Spleen (tissue), 11 donors: Measurements from ENCODE around the gene CA12. TPM values are rescaled to one million over a fixed set of nuclear protein-coding genes. Genes with fewer than 3 reads are reported as not detected.
A peak's percentile ranks its signal among the peaks of the same experiment; 100 is the strongest.

Source experiments
- DNase-seq: peaks from one replicate; pipeline ENCODE4 v3.0.0-alpha.2; 2020
- H3K27ac ChIP-seq, 8 donors: fragments of 200-600 bp; sonication (generic) in 7 of 8; 1 replicate in 4 of 8; 2 replicates in 4 of 8; pipeline versions ENCODE4 v1.5.0 to v1.8.0; 2016 to 2021; ENCODE audit warnings: inconsistent platforms in 4 of 8, mild to moderate bottlenecking in 4 of 8, moderate library complexity in 1 of 8
- H3K27me3 ChIP-seq, 7 donors: fragments of 200-600 bp; sonication (generic) in 6 of 7; replicated peaks in 1 of 7; 1 replicate in 4 of 7; 2 replicates in 3 of 7; pipeline versions ENCODE4 v1.5.0 to v1.8.0; 2016 to 2021; ENCODE audit warnings: inconsistent platforms in 3 of 7, mild to moderate bottlenecking in 1 of 7
- H3K36me3 ChIP-seq, 6 donors: fragments of 200-600 bp; sonication (generic) in 5 of 6; 1 replicate in 4 of 6; 2 replicates in 2 of 6; pipeline versions ENCODE4 v1.5.0 to v1.8.0; 2016 to 2021; ENCODE audit warnings: inconsistent platforms in 2 of 6
- H3K4me1 ChIP-seq, 6 donors: fragments of 200-600 bp; sonication (generic) in 5 of 6; 1 replicate in 3 of 6; 2 replicates in 3 of 6; pipeline versions ENCODE4 v1.5.0 to v1.8.0; 2016 to 2021; ENCODE audit warnings: inconsistent platforms in 3 of 6
- H3K4me3 ChIP-seq, 8 donors: fragments of 200-600 bp; sonication (generic) in 7 of 8; 1 replicate in 4 of 8; 2 replicates in 4 of 8; pipeline versions ENCODE4 v1.5.0 to v1.8.0; 2016 to 2021; ENCODE audit warnings: inconsistent platforms in 4 of 8, mild to moderate bottlenecking in 4 of 8, moderate library complexity in 2 of 8
- H3K9me3 ChIP-seq, 8 donors: fragments of 200-600 bp; sonication (generic) in 7 of 8; 1 replicate in 4 of 8; 2 replicates in 4 of 8; pipeline versions ENCODE4 v1.5.0 to v1.8.0; 2016 to 2021; ENCODE audit warnings: inconsistent platforms in 4 of 8
- CTCF ChIP-seq, 11 experiments: fragments of 200-600 bp in 7 of 11; fragments of 450-650 bp in 4 of 11; sonication (generic) in 4 of 11; IDR thresholded peaks in 8 of 11; conservative IDR thresholded peaks in 3 of 11; 1 replicate in 7 of 11; 2 replicates in 4 of 11; pipeline versions ENCODE4 v1.4.0 to v1.8.0; 2016 to 2021; ENCODE audit warnings: antibody characterized with exemption in 11 of 11, inconsistent platforms in 4 of 11, mild to moderate bottlenecking in 1 of 11
- POLR2A ChIP-seq, 3 donors: fragments of 450-650 bp; IDR thresholded peaks; one replicate each; pipeline ENCODE4 v1.5.1; 2017; ENCODE audit warnings: antibody characterized with exemption in 3 of 3, mild to moderate bottlenecking in 1 of 3
- POLR2AphosphoS5 ChIP-seq, 3 donors: sonication (generic); formaldehyde crosslinking; IDR thresholded peaks; one replicate each; pipeline ENCODE4 v1.5.1; 2017; ENCODE audit warnings: antibody characterized with exemption in 3 of 3
- WGBS, 5 donors: extraction: QIAGEN DNeasy Blood & Tissue Kit in 3 of 5; methylation state at CpG; one replicate each; pipeline versions ENCODE4 v1.1.5 to v1.1.7; 2013 to 2018; 5-methylcytosine and 5-hydroxymethylcytosine counted together
- intact Hi-C: fragments of 100-400 bp; cut with DNase I; formaldehyde crosslinking; loops from one replicate; pipeline ENCODE4 v1.15.0; 2023; ENCODE audit warnings: low total_unique reads
- polyA plus RNA-seq, 3 donors: library from polyadenylated mRNA; stranded (reverse); fragments of 200-250 nt; gene quantifications; one replicate each; pipeline ENCODE4 v1.2.1, GENCODE V29; 2013
- total RNA-seq, 7 donors: library from RNA; depleted of rRNA in 3 of 7; stranded (reverse); fragments of >200 nt in 3 of 7; fragmentation: NEBNext Ultra II Directional in 4 of 7; extraction: Animal tissue kit (Norgen Biotek cat#: 25700) in 4 of 7; gene quantifications; one replicate each; pipeline versions ENCODE4 v1.1.0 to v1.2.1, GENCODE V29; 2016 to 2021
- donor health status: healthy with polysubstance abuse.
- donor health status: DM: no; HTN: no; CAD: no; lungs with moderate emphysema.
- donor health status: DM: no; HTN: no; CAD: no.
- donor health status: Bipolar disorder and iron deficiency.
- donor health status: healthy.
- donor health status: DM: no; HTN: no; CAD: no.
- donor health status: DM: yes; HTN: yes; CAD: no.

CA12 gene
- total and polyA plus RNA-seq, 10 donors = 0.02 to 3.3 (median 0.42) TPM

GRCh38 chr15:63291507-63291906, 90.1 kb downstream of the CA12 start:
- H3K4me1 ChIP-seq = peaks cover 0 to 94% (median 38%) of the 10 kb centered on the region in 6 donors
- intact Hi-C loops = no loop called here
- no peaks in the 10 kb centered on the region for H3K27me3 ChIP-seq
- H3K36me3 ChIP-seq = peaks cover 0 to 53% (median 8%) of the 10 kb centered on the region in 6 donors
- H3K9me3 ChIP-seq = no peaks in the 10 kb centered on the region
- H3K27ac ChIP-seq = peak overlapping the region in 7 of 8 donors; percentile 39 to 66 (median 56)
- H3K4me3 ChIP-seq = no peak overlapping the region
- no peak for TF ChIP-seq CTCF (IDR thresholded peaks at IDR 0.05 in 8 of 11, conservative IDR thresholded peaks at IDR 0.05 in 3 of 11)
- TF ChIP-seq POLR2A (IDR thresholded peaks at IDR 0.05) = no peak
- no peak for TF ChIP-seq POLR2AphosphoS5 (IDR thresholded peaks at IDR 0.05)
- no peak for DNase-seq

DNA sequence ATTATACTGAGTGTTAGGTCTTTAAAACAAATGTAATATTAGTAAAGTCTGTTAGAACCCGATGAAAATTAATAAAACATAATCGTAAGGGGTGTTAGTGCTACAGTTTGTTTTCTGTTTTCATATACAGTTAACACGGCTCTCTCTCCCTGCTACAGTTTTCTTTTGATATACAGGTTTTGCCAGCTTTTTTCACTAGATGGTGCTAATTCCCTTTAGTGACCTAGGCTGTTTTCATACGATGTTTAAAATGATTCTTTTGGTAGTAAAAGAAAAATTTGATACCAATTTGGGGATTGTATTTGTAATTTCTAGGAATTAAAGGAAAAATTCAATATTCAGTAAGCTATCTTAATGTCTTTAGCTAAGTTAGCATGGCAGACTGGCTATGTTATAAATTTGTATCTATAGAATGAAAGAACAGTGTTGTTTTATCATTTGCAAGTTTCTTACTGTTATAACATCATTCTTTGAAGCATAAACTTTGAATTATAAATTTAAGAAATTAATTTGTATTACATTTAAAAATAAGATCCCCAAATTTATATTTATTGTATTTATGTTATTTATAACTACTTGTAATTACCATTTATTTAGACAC, 92.8 kb downstream of the CA12 start:
- WGBS, 5 donors = 3 to 7% (median 4%) methylated on average over 4 of the region's 4 CpGs
- H3K4me3 ChIP-seq = no peak overlapping the region
- peaks cover 0 to 69% (median 30%) of the 10 kb centered on the region in 6 donors for H3K4me1 ChIP-seq
- no peaks in the 10 kb centered on the region for H3K9me3 ChIP-seq
- H3K27me3 ChIP-seq = no peaks in the 10 kb centered on the region
- H3K36me3 ChIP-seq = peaks cover 0 to 71% (median 18%) of the 10 kb centered on the region in 6 donors
- H3K27ac ChIP-seq = peak overlapping the region in 2 of 8 donors; percentile 10 to 33
- intact Hi-C loops = loop anchor here (5.0 kb wide), 1 partner anchor 113 kb away; no protein-coding TSS in a partner anchor
- TF ChIP-seq CTCF (IDR thresholded peaks at IDR 0.05 in 8 of 11, conservative IDR thresholded peaks at IDR 0.05 in 3 of 11) = peak; percentile 19 to 76 (median 67)
- no peak for TF ChIP-seq POLR2A (IDR thresholded peaks at IDR 0.05)
- no peak for DNase-seq

DNA sequence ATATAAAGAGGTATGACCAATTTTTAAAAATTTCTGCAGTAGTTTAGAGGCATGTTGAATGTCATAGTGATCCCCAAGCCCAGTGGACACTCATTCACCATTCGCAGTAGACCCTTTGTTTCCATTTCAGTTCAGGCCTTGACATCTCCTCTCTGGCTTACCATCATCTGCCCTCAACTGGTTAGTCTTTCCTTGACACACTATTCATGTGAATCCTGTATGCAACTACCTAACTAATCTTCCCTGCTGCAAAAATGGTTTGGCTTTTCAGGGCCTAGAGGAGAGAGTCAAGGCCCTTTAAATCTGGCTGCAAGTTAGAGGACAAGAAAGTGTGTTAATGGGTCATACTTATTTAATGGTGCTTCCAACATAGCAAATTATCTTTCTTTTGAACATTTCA, 93.3 kb downstream of the CA12 start:
- Histone ChIP-seq H3K36me3 (peaks cover 0 to 76% (median 18%) of the 10 kb centered on the region in 6 donors), H3K27ac (peak overlapping the region in 2 of 8 donors; percentile 10 to 33), H3K9me3 (no peaks in the 10 kb centered on the region), H3K4me1 (peaks cover 0 to 69% (median 32%) of the 10 kb centered on the region in 6 donors), H3K27me3 (no peaks in the 10 kb centered on the region), H3K4me3 (no peak overlapping the region)
- 59 to 85% (median 71%) methylated on average over 1 of the region's 1 CpG for WGBS, 5 donors
- DNase-seq = no peak
- intact Hi-C loops = loop anchor here (5.0 kb wide), 1 partner anchor 114 kb away; no protein-coding TSS in a partner anchor
- TF ChIP-seq POLR2A (IDR thresholded peaks at IDR 0.05) (no peak), CTCF (IDR thresholded peaks at IDR 0.05 in 8 of 11, conservative IDR thresholded peaks at IDR 0.05 in 3 of 11) (no peak), POLR2AphosphoS5 (IDR thresholded peaks at IDR 0.05) (no peak)

- no peaks in the 10 kb centered on the region for H3K9me3 ChIP-seq
- no peak for DNase-seq
- TF ChIP-seq CTCF (IDR thresholded peaks at IDR 0.05 in 8 of 11, conservative IDR thresholded peaks at IDR 0.05 in 3 of 11) (no peak), POLR2A (IDR thresholded peaks at IDR 0.05) (no peak), POLR2AphosphoS5 (IDR thresholded peaks at IDR 0.05) (no peak)
- H3K27ac ChIP-seq = peak overlapping the region in 4 of 8 donors; percentile 32 to 53 (median 49)
- 74 to 83% (median 79%) methylated on average over 2 of the region's 2 CpGs for WGBS, 5 donors
- intact Hi-C loops = loop anchor here (5.0 kb wide), 1 partner anchor 115 kb away; no protein-coding TSS in a partner anchor
- peaks cover 0 to 69% (median 35%) of the 10 kb centered on the region in 6 donors for H3K4me1 ChIP-seq
- H3K27me3 ChIP-seq = no peaks in the 10 kb centered on the region
- no peak overlapping the region for H3K4me3 ChIP-seq
- peaks cover 0 to 72% (median 18%) of the 10 kb centered on the region in 6 donors for H3K36me3 ChIP-seq
These were observed 94.5 kb downstream of the CA12 start for GRCh38 chr15:63287109-63287508.
